Esophagus (tissue), 2 donors: ENCODE measurements around the gene TTC9. TPM values are rescaled to one million over a fixed set of nuclear protein-coding genes. Genes with fewer than 3 reads are reported as not detected.

ENCODE experiments used
- H3K27ac ChIP-seq, 2 donors: one replicate each; pipeline ENCODE4 v1.5.1; 2013; ENCODE audit warnings: low read depth in 2 of 2, mild to moderate bottlenecking in 2 of 2, inconsistent platforms in 1 of 2, low read length in 1 of 2, moderate library complexity in 1 of 2
- H3K27me3 ChIP-seq, 2 donors: one replicate each; pipeline ENCODE4 v1.6.1; 2013; ENCODE audit warnings: low read length in 2 of 2, control low read depth in 1 of 2, mild to moderate bottlenecking in 1 of 2; ENCODE audit not compliant: insufficient read depth in 2 of 2, control insufficient read depth in 1 of 2
- H3K36me3 ChIP-seq, 2 donors: one replicate each; pipeline ENCODE4 v1.6.1; 2013; ENCODE audit warnings: low read length in 1 of 2; ENCODE audit not compliant: control insufficient read depth in 2 of 2, insufficient read depth in 2 of 2
- H3K4me1 ChIP-seq, 2 donors: one replicate each; pipeline ENCODE4 v1.6.1; 2013; ENCODE audit warnings: low read length in 1 of 2; ENCODE audit not compliant: control insufficient read depth in 2 of 2, insufficient read depth in 2 of 2
- H3K4me3 ChIP-seq, 2 donors: one replicate each; pipeline ENCODE4 v1.5.1; 2013; ENCODE audit warnings: low read length in 2 of 2, mild to moderate bottlenecking in 2 of 2, low read depth in 1 of 2, moderate library complexity in 1 of 2
- H3K9me3 ChIP-seq, 2 donors: one replicate each; pipeline ENCODE4 v1.6.1; 2013; ENCODE audit warnings: mild to moderate bottlenecking in 2 of 2, low read depth in 1 of 2, low read length in 1 of 2, moderate library complexity in 1 of 2; ENCODE audit not compliant: control insufficient read depth in 2 of 2, insufficient read depth in 1 of 2
- WGBS, 2 donors: extraction: QIAGEN DNeasy Blood & Tissue Kit; methylation state at CpG; one replicate each; pipeline ENCODE4 v1.1.7; 2013; 5-methylcytosine and 5-hydroxymethylcytosine counted together
- polyA plus RNA-seq, 2 donors: library from polyadenylated mRNA; stranded (reverse); fragments of 200-250 nt; gene quantifications; one replicate each; pipeline ENCODE4 v1.2.3, GENCODE V29; 2013
- donor health status: healthy with polysubstance abuse.
- donor health status: Bipolar disorder and iron deficiency.

Gene TTC9
- polyA plus RNA-seq, 2 donors, result 43.3 to 67.9 TPM

GRCh38 chr14:70718383-70719118, 76.8 kb downstream of the TTC9 start:
- H3K4me1 ChIP-seq, result peaks cover 3 to 12% of the 10 kb centered on the region in 2 donors
- H3K9me3 ChIP-seq, result no peaks in the 10 kb centered on the region
- no peak overlapping the region for H3K4me3 ChIP-seq
- peak overlapping the region; percentile 79 to 97 for H3K27ac ChIP-seq
- no peaks in the 10 kb centered on the region for H3K27me3 ChIP-seq
- WGBS, 2 donors, result 59 to 70% methylated on average over 8 of the region's 8 CpGs
- H3K36me3 ChIP-seq, result no peaks in the 10 kb centered on the region

DNA sequence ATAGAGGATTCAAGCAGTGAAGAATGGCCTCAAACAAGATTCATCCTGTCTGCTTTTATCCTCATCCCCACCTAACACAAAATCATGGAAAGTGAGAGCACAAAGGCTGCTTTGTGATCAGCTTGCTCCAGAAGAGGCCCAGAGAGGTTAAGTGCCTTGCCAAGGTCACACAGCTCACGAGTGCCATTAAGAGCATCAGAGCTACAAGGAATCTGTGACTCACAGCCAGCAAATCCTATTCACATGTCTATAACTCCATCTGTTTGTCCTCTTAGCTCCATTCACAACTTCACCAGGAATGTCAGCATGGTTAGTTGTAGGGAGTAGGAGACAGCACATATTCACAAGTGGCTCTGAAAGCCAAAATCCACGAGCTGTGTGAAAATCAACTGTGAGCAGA, 79.8 kb downstream of the TTC9 start:
- no peak overlapping the region for H3K4me3 ChIP-seq
- 63 to 83% methylated on average over 2 of the region's 2 CpGs for WGBS, 2 donors
- no peaks in the 10 kb centered on the region for H3K27me3 ChIP-seq
- H3K9me3 ChIP-seq, result no peaks in the 10 kb centered on the region
- no peaks in the 10 kb centered on the region for H3K36me3 ChIP-seq
- H3K27ac ChIP-seq, result peak overlapping the region in 1 of 2 donors; percentile 79
- H3K4me1 ChIP-seq, result peaks cover 3 to 17% of the 10 kb centered on the region in 2 donors

- H3K4me3 ChIP-seq, result no peak overlapping the region
- no peak overlapping the region for H3K27ac ChIP-seq
- no peaks in the 10 kb centered on the region for H3K36me3 ChIP-seq
- H3K27me3 ChIP-seq, result no peaks in the 10 kb centered on the region
- peaks cover 3 to 17% of the 10 kb centered on the region in 2 donors for H3K4me1 ChIP-seq
- no peaks in the 10 kb centered on the region for H3K9me3 ChIP-seq
- WGBS, 2 donors, result 46 to 50% methylated on average over 3 of the region's 3 CpGs
These were observed 80.7 kb downstream of the TTC9 start for GRCh38 chr14:70722418-70722817.

GRCh38 chr14:70723276-70723675, 81.6 kb downstream of the TTC9 start:
- H3K27me3 ChIP-seq, result no peaks in the 10 kb centered on the region
- H3K27ac ChIP-seq, result peak overlapping the region; percentile 23 to 74
- H3K4me3 ChIP-seq, result no peak overlapping the region
- no peaks in the 10 kb centered on the region for H3K9me3 ChIP-seq
- peaks cover 0 to 13% of the 10 kb centered on the region in 2 donors for H3K4me1 ChIP-seq
- no peaks in the 10 kb centered on the region for H3K36me3 ChIP-seq
- 76 to 87% methylated on average over 5 of the region's 5 CpGs for WGBS, 2 donors

DNA sequence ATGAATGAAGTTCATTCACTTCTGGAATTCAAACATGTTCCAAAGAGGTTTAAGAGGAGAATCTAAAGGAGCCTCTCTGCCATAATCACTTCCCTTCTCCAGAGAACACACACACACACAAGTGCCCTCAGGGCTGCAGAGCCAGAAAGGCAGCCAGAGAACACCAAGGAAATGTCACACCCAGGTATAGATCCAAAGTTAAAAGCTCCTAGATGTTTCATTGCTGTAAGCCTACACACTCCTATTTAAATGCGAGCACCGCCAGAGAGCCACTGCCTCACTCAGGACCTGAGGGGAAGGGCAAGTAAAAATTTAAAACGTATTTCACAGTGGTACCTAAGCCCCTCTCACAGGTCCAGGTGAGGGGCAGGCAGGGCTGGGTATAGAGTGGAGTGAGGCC, 82.4 kb downstream of the TTC9 start:
- peak overlapping the region; percentile 73 to 81 for H3K27ac ChIP-seq
- H3K4me3 ChIP-seq, result no peak overlapping the region
- H3K4me1 ChIP-seq, result peaks cover 0 to 9% of the 10 kb centered on the region in 2 donors
- H3K9me3 ChIP-seq, result no peaks in the 10 kb centered on the region
- WGBS, 2 donors, result 51 to 62% methylated on average over 3 of the region's 3 CpGs
- H3K27me3 ChIP-seq, result no peaks in the 10 kb centered on the region
- no peaks in the 10 kb centered on the region for H3K36me3 ChIP-seq

- Histone ChIP-seq H3K9me3 (no peaks in the 10 kb centered on the region), H3K27ac (peak overlapping the region; percentile 81 to 87), H3K36me3 (peaks cover 0 to 1% of the 10 kb centered on the region in 2 donors), H3K4me3 (no peak overlapping the region), H3K27me3 (no peaks in the 10 kb centered on the region), H3K4me1 (peaks cover 0 to 9% of the 10 kb centered on the region in 2 donors)
- 67 to 70% methylated on average over 6 of the region's 6 CpGs for WGBS, 2 donors
These were observed 83.2 kb downstream of the TTC9 start for GRCh38 chr14:70724944-70725343.

Other genes with a start within 250 kb of the TTC9 start
- gene SYNJ2BP, start 224.8 kb upstream of the TTC9 start, polyA plus RNA-seq, result 1 to 10 TPM; 6.3 to 6.8 TPM
- gene ADAM21, start 189.7 kb upstream of the TTC9 start, polyA plus RNA-seq, result under 1 TPM in 1 of 2 donors, not detected in 1; 0.01 TPM
- under 1 TPM; 0.06 to 0.28 TPM for gene ADAM20, start 106.9 kb upstream of the TTC9 start, polyA plus RNA-seq
- 10 to 100 TPM; 10.3 to 21.3 TPM for gene MED6, start 41.3 kb upstream of the TTC9 start, polyA plus RNA-seq
- 10 to 100 TPM in 1 of 2 donors, 1 to 10 TPM in 1; 4.2 to 11.6 TPM for gene MAP3K9, start 167.6 kb downstream of the TTC9 start, polyA plus RNA-seq